ENCODE results near the gene SLC26A9.

- TF ChIP-seq CTCF (IDR thresholded peaks at IDR 0.05; ENCODE audit: borderline replicate concordance, extremely low read depth, low read length, poor library complexity, severe bottlenecking): no peak
- no peak for TF ChIP-seq EZH2 (IDR thresholded peaks at IDR 0.05; ENCODE audit: borderline replicate concordance, low read depth, low read length, severe bottlenecking)
Measured at GRCh38 chr1:205939690-205940330, 3.4 kb downstream of the SLC26A9 start.

Data from DND-41 (cell line).